ENCODE measurements around the gene CHKA. TPM values are rescaled to one million over a fixed set of nuclear protein-coding genes. Genes with fewer than 3 reads are reported as not detected.

CHKA gene
- total and polyA plus RNA-seq, 2 of the 4 experiments (the other 2 are of a cell fraction), result 4.5 to 8.4 TPM

- peaks cover 5% of the 10 kb centered on the region for H3K4me1 ChIP-seq (ENCODE audit: control insufficient read depth, insufficient read depth, low read length)
- BruUV-seq (replicated peaks), result no TSS peak
- H2BK5ac ChIP-seq (ENCODE audit: low read depth, low read length, poor library complexity, severe bottlenecking), result no peak overlapping the region
- no peak overlapping the region for H3K56ac ChIP-seq (ENCODE audit: extremely low read depth, insufficient read depth, low read length)
- intact Hi-C loops (cut with micrococcal nuclease), result no loop called here
- WGBS, 2 experiments (ENCODE audit: extremely low coverage in 2 of 2, insufficient read length in 1 of 2), result 79% methylated on average over 21 of the region's 37 CpGs; no CpG with 5 or more reads in 1 of the 2 experiments
- no peak overlapping the region for H2AK5ac ChIP-seq (ENCODE audit: low read depth, low read length)
- H3K36me3 ChIP-seq (ENCODE audit: control insufficient read depth, insufficient read depth, low read length), result peaks cover 67% of the 10 kb centered on the region
- H3K9me3 ChIP-seq (ENCODE audit: control insufficient read depth, insufficient read depth, low read length), result no peaks in the 10 kb centered on the region
- H2BK15ac ChIP-seq (ENCODE audit: low read depth, low read length), result no peak overlapping the region
- H4K8ac ChIP-seq (ENCODE audit: low read depth in 2 of 2, low read length in 2 of 2), result no peak overlapping the region
- no peak overlapping the region for H3K23ac ChIP-seq (ENCODE audit: low read depth, low read length)
- H3K4ac ChIP-seq (ENCODE audit: low read depth, low read length), result no peak overlapping the region
- DNase-seq (no peak), ATAC-seq (ENCODE audit: low read depth) (no peak)
- H4K91ac ChIP-seq (ENCODE audit: insufficient read depth, low read depth, low read length), result no peak overlapping the region
- no peak overlapping the region for H2AFZ ChIP-seq (replicated peaks; ENCODE audit: low read length, poor library complexity)
- H3K27ac ChIP-seq (ENCODE audit: insufficient read depth, low read length), result no peak overlapping the region
- no peak overlapping the region for H4K5ac ChIP-seq (ENCODE audit: low read depth, low read length)
- H3K9me1 ChIP-seq (ENCODE audit: insufficient read depth, low read length), result no peaks in the 10 kb centered on the region
- peaks cover 0 to 18% of the 10 kb centered on the region in 2 experiments; a peak in 3 of 4 replicates for H3K79me1 ChIP-seq (ENCODE audit: low read depth in 1 of 2, low read length in 2 of 2)
- in situ Hi-C loops (cut with MboI; ENCODE audit: low sequenced_read_pairs), result no loop called here
- H3K9ac ChIP-seq (ENCODE audit: low read depth, low read length), result no peak overlapping the region
- no peak overlapping the region for H3K14ac ChIP-seq (replicated peaks; ENCODE audit: low read depth, low read length)
- no peak overlapping the region for H3K18ac ChIP-seq (ENCODE audit: low read depth, low read length)
- dilution Hi-C loops (cut with HindIII; ENCODE audit: low sequenced_read_pairs, unreplicated experiment), result no loop called here
- H3K27me3 ChIP-seq (ENCODE audit: control insufficient read depth, insufficient read depth, low read length), result no peaks in the 10 kb centered on the region
- no peak overlapping the region for H3K4me2 ChIP-seq (ENCODE audit: low read depth, low read length)
- no peak overlapping the region for H2BK20ac ChIP-seq (ENCODE audit: low read depth, low read length)
- H2AK9ac ChIP-seq (replicated peaks; ENCODE audit: low read depth, low read length, poor library complexity), result no peak overlapping the region
- ChIA-PET POLR2A (ENCODE audit: unreplicated experiment) (no interaction called here), CTCF (no interaction called here)
- H3K4me3 ChIP-seq (ENCODE audit: insufficient read depth, low read depth, low read length), result no peak overlapping the region
- H4K20me1 ChIP-seq (ENCODE audit: insufficient read depth, low read length), result no peaks in the 10 kb centered on the region; the same call in none of the 2 replicates
- no peak overlapping the region for H2BK120ac ChIP-seq (ENCODE audit: low read depth, low read length)
- TF ChIP-seq CHD1 (IDR thresholded peaks at IDR 0.05; ENCODE audit: low read depth, low read length) (no peak), CEBPB (IDR thresholded peaks at IDR 0.05; ENCODE audit: low read depth, low read length) (no peak), MAZ (IDR thresholded peaks at IDR 0.05; ENCODE audit: borderline replicate concordance, low read depth, low read length) (no peak), MXI1 (IDR thresholded peaks at IDR 0.05; ENCODE audit: borderline replicate concordance, low read depth, low read length) (no peak), ELK1 (IDR thresholded peaks at IDR 0.05; ENCODE audit: borderline replicate concordance, low read depth, low read length) (no peak), NFE2L2 (IDR thresholded peaks at IDR 0.05; ENCODE audit: low read depth, low read length) (no peak), USF2 (IDR thresholded peaks at IDR 0.05; ENCODE audit: low read depth, low read length) (no peak), POLR2A (IDR thresholded peaks at IDR 0.05; ENCODE audit: low read depth, low read length) (no peak), MAFK (IDR thresholded peaks at IDR 0.05; ENCODE audit: low read depth, low read length) (no peak), CTCF (conservative IDR thresholded peaks at IDR 0.05; ENCODE audit: low read depth, low read length) (no peak), RFX5 (IDR thresholded peaks at IDR 0.05; ENCODE audit: low read depth, low read length) (no peak), FOS (IDR thresholded peaks at IDR 0.05; ENCODE audit: low read depth, low read length) (no peak), RCOR1 (IDR thresholded peaks at IDR 0.05; ENCODE audit: insufficient replicate concordance, low read length) (no peak), SMC3 (IDR thresholded peaks at IDR 0.05; ENCODE audit: low read depth, low read length) (no peak), BHLHE40 (IDR thresholded peaks at IDR 0.05; ENCODE audit: low read depth, low read length) (no peak)
These were observed 73.5 kb downstream of the CHKA start for GRCh38 chr11:68047437-68048290.

Data from IMR-90 (cell line).